ENCODE data around the gene MYCBPAP. TPM values are rescaled to one million over a fixed set of nuclear protein-coding genes. Genes with fewer than 3 reads are reported as not detected.
"Not testable (repeated sequence)": the region's sequence is repeated elsewhere in the genome, so short reads cannot be mapped to it uniquely, and the experiment has no call there.

MYCBPAP gene
- total RNA-seq, 1 experiment from 2014 or later = 1.9 TPM

GRCh38 chr17:50474523-50474922 lies 33.7 kb upstream of the MYCBPAP start:
- Histone ChIP-seq H3K4me2 (ENCODE audit: low read length) (no peak overlapping the region), H3K9ac (ENCODE audit: low read length) (no peak overlapping the region), H3K27ac (ENCODE audit: low read length) (no peak overlapping the region), H3K36me3 (ENCODE audit: low read depth, low read length) (no peaks in the 10 kb centered on the region), H3K79me2 (ENCODE audit: low read length) (peaks cover 6% of the 10 kb centered on the region), H4K20me1 (ENCODE audit: low read length) (no peaks in the 10 kb centered on the region), H3K9me2 (replicated peaks; ENCODE audit: low read length) (no peaks in the 10 kb centered on the region), H3K4me1 (ENCODE audit: insufficient read depth, low read length) (peaks cover 8% of the 10 kb centered on the region), H3F3A (ENCODE audit: low read length, unreplicated experiment) (no peaks in the 10 kb centered on the region), H3K9me3 (ENCODE audit: low read length) (no peaks in the 10 kb centered on the region), H3K27me3 (ENCODE audit: low read length) (no peaks in the 10 kb centered on the region), H2AFZ (ENCODE audit: low read length) (no peak overlapping the region), H3K4me3 (ENCODE audit: low read length) (no peak overlapping the region)
- no peak for TF ChIP-seq EZH2phosphoT487 (IDR thresholded peaks at IDR 0.05; ENCODE audit: borderline replicate concordance, low read length)
- no peak for TF ChIP-seq CTCF (conservative IDR thresholded peaks at IDR 0.05; ENCODE audit: low read depth, low read length)
- ChIA-PET CTCF (no interaction called here), POLR2A (ENCODE audit: unreplicated experiment) (no interaction called here)
- no TSS peak for BruUV-seq (replicated peaks)
- ATAC-seq (no peak), DNase-seq (no peak)
- intact Hi-C loops (cut with micrococcal nuclease) = no loop called here

GRCh38 chr17:50475362-50475761 lies 32.9 kb upstream of the MYCBPAP start:
- DNase-seq = no peak
- no peak for ATAC-seq
- no peak overlapping the region for H2AFZ ChIP-seq (ENCODE audit: low read length)
- H3K27ac ChIP-seq (ENCODE audit: low read length) = no peak overlapping the region
- H3K9me2 ChIP-seq (replicated peaks; ENCODE audit: low read length) = no peaks in the 10 kb centered on the region
- no peak overlapping the region for H3K9ac ChIP-seq (ENCODE audit: low read length)
- H3K4me1 ChIP-seq (ENCODE audit: insufficient read depth, low read length) = peaks cover 16% of the 10 kb centered on the region
- ChIA-PET CTCF (interaction anchor here (0.6 kb wide), 1 partner anchor 45 kb away, joined by 3 read pairs; no protein-coding TSS in a partner anchor), POLR2A (ENCODE audit: unreplicated experiment) (no interaction called here)
- H3K79me2 ChIP-seq (ENCODE audit: low read length) = peaks cover 14% of the 10 kb centered on the region
- H4K20me1 ChIP-seq (ENCODE audit: low read length) = no peaks in the 10 kb centered on the region
- no peaks in the 10 kb centered on the region for H3K9me3 ChIP-seq (ENCODE audit: low read length)
- no peak for TF ChIP-seq EZH2phosphoT487 (IDR thresholded peaks at IDR 0.05; ENCODE audit: borderline replicate concordance, low read length)
- no peak for TF ChIP-seq CTCF (conservative IDR thresholded peaks at IDR 0.05; ENCODE audit: low read depth, low read length)
- no peak for TF ChIP-seq EZH2 (IDR thresholded peaks at IDR 0.05; ENCODE audit: low read length, unreplicated experiment)
- intact Hi-C loops (cut with micrococcal nuclease) = no loop called here
- BruUV-seq (replicated peaks) = no TSS peak
- no peak overlapping the region for H3K4me3 ChIP-seq (ENCODE audit: low read length)
- H3K27me3 ChIP-seq (ENCODE audit: low read length) = no peaks in the 10 kb centered on the region
- H3K4me2 ChIP-seq (ENCODE audit: low read length) = no peak overlapping the region
- no peaks in the 10 kb centered on the region for H3F3A ChIP-seq (ENCODE audit: low read length, unreplicated experiment)
- no peaks in the 10 kb centered on the region for H3K36me3 ChIP-seq (ENCODE audit: low read depth, low read length)

GRCh38 chr17:50475775-50476544 lies 32.3 kb upstream of the MYCBPAP start:
- Histone ChIP-seq H3K4me1 (ENCODE audit: insufficient read depth, low read length) (peaks cover 17% of the 10 kb centered on the region), H3K79me2 (ENCODE audit: low read length) (peaks cover 19% of the 10 kb centered on the region)
- H3K27ac ChIP-seq (ENCODE audit: low read length); POLR2A ChIA-PET (ENCODE audit: unreplicated experiment); H4K20me1 ChIP-seq (ENCODE audit: low read length); H2AFZ ChIP-seq (ENCODE audit: low read length); H3K4me3 ChIP-seq (ENCODE audit: low read length); BruUV-seq (replicated peaks); ATAC-seq; intact Hi-C loops (cut with micrococcal nuclease); H3F3A ChIP-seq (ENCODE audit: low read length, unreplicated experiment); H3K4me2 ChIP-seq (ENCODE audit: low read length); H3K27me3 ChIP-seq (ENCODE audit: low read length); DNase-seq; H3K9me2 ChIP-seq (replicated peaks; ENCODE audit: low read length); H3K9ac ChIP-seq (ENCODE audit: low read length); H3K36me3 ChIP-seq (ENCODE audit: low read depth, low read length); H3K9me3 ChIP-seq (ENCODE audit: low read length): not testable (repeated sequence)
- CTCF ChIA-PET = interaction anchor here (0.6 kb wide), 1 partner anchor 46 kb away, joined by 3 read pairs; no protein-coding TSS in a partner anchor

Measured in PC-3 (cell line).